NCI-H510A (cell line): ENCODE data around the gene SELENBP1.
"Not testable (repeated sequence)": the region's sequence is repeated elsewhere in the genome, so short reads cannot be mapped to it uniquely, and the experiment has no call there.

Experiments used
- DNase-seq: peaks from one replicate; lab custom pipeline; 2025; lab: John Stamatoyannopoulos, UW

Gene SELENBP1

GRCh38 chr1:151377150-151377884 is 4.8 kb upstream of the SELENBP1 start:
- no peak for DNase-seq

- DNase-seq = no peak
Observed at GRCh38 chr1:151373196-151373595, 691 bp upstream of the SELENBP1 start.

GRCh38 chr1:151371370-151372057 is 991 bp downstream of the SELENBP1 start:
- DNase-seq = peak; percentile 59

GRCh38 chr1:151370211-151370911 is 2.1 kb downstream of the SELENBP1 start:
- no peak for DNase-seq

GRCh38 chr1:151369621-151370048 is 2.9 kb downstream of the SELENBP1 start:
- DNase-seq = no peak

- DNase-seq = no peak
Observed at GRCh38 chr1:151369302-151369610, 3.2 kb downstream of the SELENBP1 start.

GRCh38 chr1:151368393-151369301 is 3.9 kb downstream of the SELENBP1 start:
- DNase-seq = peak; percentile 67

- DNase-seq = no peak
Observed at GRCh38 chr1:151367658-151368392, 4.7 kb downstream of the SELENBP1 start.

GRCh38 chr1:151364996-151365395 is 7.5 kb downstream of the SELENBP1 start:
- no peak for DNase-seq

- DNase-seq = no peak
Observed at GRCh38 chr1:151362308-151363155, 10.0 kb downstream of the SELENBP1 start.

- no peak for DNase-seq
Observed at GRCh38 chr1:151361883-151362282, 10.6 kb downstream of the SELENBP1 start.

GRCh38 chr1:151356696-151357095 is 15.8 kb downstream of the SELENBP1 start:
- DNase-seq = no peak

GRCh38 chr1:151352021-151352718 is 20.3 kb downstream of the SELENBP1 start:
- no peak for DNase-seq

GRCh38 chr1:151350323-151350722 is 22.2 kb downstream of the SELENBP1 start:
- DNase-seq = not testable (repeated sequence)

GRCh38 chr1:151347523-151348246 is 24.8 kb downstream of the SELENBP1 start:
- no peak for DNase-seq

- DNase-seq = peak; percentile 92
Observed at GRCh38 chr1:151346769-151347522, 25.6 kb downstream of the SELENBP1 start, which contains the start of gene RFX5. TSS of gene RFX5 (minus strand) at chr1:151347252. CDS start at chr1:151346320, 932 bp downstream.

- no peak for DNase-seq
Observed at GRCh38 chr1:151346082-151346768, 26.3 kb downstream of the SELENBP1 start.

- DNase-seq = no peak
Observed at GRCh38 chr1:151344291-151344690, 28.2 kb downstream of the SELENBP1 start.
